IMR-90 (cell line): Measurements from ENCODE around the gene NEO1. TPM values are rescaled to one million over a fixed set of nuclear protein-coding genes. Genes with fewer than 3 reads are reported as not detected.

Experiments
- ATAC-seq: fragments of 200-7000 bp; cut with Tn5 transposase; 2 replicates; pipeline ENCODE4 v1.9.1; 2020; ENCODE audit warnings: low read depth, mild to moderate bottlenecking, moderate library complexity
- BruUV-seq: library from RNA; stranded (reverse); fragments of 400-500 nt; replicated peaks from 2 replicates; lab custom pipeline; 2021; lab: Mats Ljungman, UMichigan
- CTCF ChIA-PET: fragments of 300-600 bp; formaldehyde crosslinking; extraction: SDS; loops from one replicate; lab custom pipeline; 2021; ENCODE audit warnings: antibody characterized with exemption; lab: Yijun Ruan, JAX
- POLR2A ChIA-PET: fragments of 300-600 bp; sonication (Branson Sonifier 250); formaldehyde crosslinking; loops from one replicate; lab custom pipeline; 2022; ENCODE audit warnings: antibody characterized with exemption; ENCODE audit not compliant: unreplicated experiment; lab: Charles Lee
- DNase-seq: peaks from one replicate; pipeline ENCODE4 v3.0.0; 2013
- H2AFZ ChIP-seq: replicated peaks from 2 replicates; pipeline ENCODE3; 2013; ENCODE audit warnings: low read length, mild to moderate bottlenecking; ENCODE audit not compliant: poor library complexity
- H2AK5ac ChIP-seq: 2 replicates; pipeline ENCODE4 v1.6.1; 2013; ENCODE audit warnings: low read depth, low read length, inconsistent platforms
- H2AK9ac ChIP-seq: replicated peaks from 2 replicates; pipeline ENCODE3; 2013; ENCODE audit warnings: mild to moderate bottlenecking, low read depth, low read length, moderate library complexity; ENCODE audit not compliant: poor library complexity
- H2BK120ac ChIP-seq: 2 replicates; pipeline ENCODE4 v1.6.1; 2013; ENCODE audit warnings: low read depth, low read length, inconsistent platforms
- H2BK15ac ChIP-seq: 3 replicates; pipeline ENCODE4 v1.6.1; 2013; ENCODE audit warnings: low read depth, low read length, inconsistent platforms
- H2BK20ac ChIP-seq: 2 replicates; pipeline ENCODE4 v1.6.1; 2013; ENCODE audit warnings: low read depth, mild to moderate bottlenecking, inconsistent platforms, low read length, moderate library complexity
- H2BK5ac ChIP-seq: 2 replicates; pipeline ENCODE4 v1.6.1; 2013; ENCODE audit warnings: mild to moderate bottlenecking, low read depth, low read length, inconsistent platforms; ENCODE audit not compliant: poor library complexity, severe bottlenecking
- H3K14ac ChIP-seq: replicated peaks from 2 replicates; pipeline ENCODE4 v1.6.1; 2013; ENCODE audit warnings: low read depth, low read length, inconsistent platforms
- H3K18ac ChIP-seq: 2 replicates; pipeline ENCODE4 v1.6.1; 2013; ENCODE audit warnings: low read depth, low read length, control low read depth
- H3K23ac ChIP-seq: 2 replicates; pipeline ENCODE4 v1.6.1; 2013; ENCODE audit warnings: low read depth, low read length, inconsistent platforms
- H3K27ac ChIP-seq: 2 replicates; pipeline ENCODE4 v1.5.1; 2013; ENCODE audit warnings: mild to moderate bottlenecking, control low read depth, low read length; ENCODE audit not compliant: insufficient read depth
- H3K27me3 ChIP-seq: 2 replicates; pipeline ENCODE4 v1.6.1; 2013; ENCODE audit warnings: low read length; ENCODE audit not compliant: control insufficient read depth, insufficient read depth
- H3K36me3 ChIP-seq: 2 replicates; pipeline ENCODE4 v1.6.1; 2013; ENCODE audit warnings: low read length, mixed read lengths; ENCODE audit not compliant: control insufficient read depth, insufficient read depth
- H3K4ac ChIP-seq: 2 replicates; pipeline ENCODE4 v1.6.1; 2013; ENCODE audit warnings: low read depth, low read length, inconsistent platforms
- H3K4me1 ChIP-seq: 2 replicates; pipeline ENCODE4 v1.6.1; 2013; ENCODE audit warnings: low read length, mixed read lengths; ENCODE audit not compliant: control insufficient read depth, insufficient read depth
- H3K4me2 ChIP-seq: 2 replicates; pipeline ENCODE4 v1.6.1; 2013; ENCODE audit warnings: low read depth, mild to moderate bottlenecking, control low read depth, low read length, moderate library complexity
- H3K4me3 ChIP-seq: 2 replicates; pipeline ENCODE4 v1.5.1; 2013; ENCODE audit warnings: low read depth, mild to moderate bottlenecking, control low read depth, low read length, moderate library complexity; ENCODE audit not compliant: insufficient read depth
- H3K56ac ChIP-seq: 2 replicates; pipeline ENCODE4 v1.6.1; 2013; ENCODE audit warnings: low read length, inconsistent platforms; ENCODE audit not compliant: insufficient read depth; ENCODE audit errors: extremely low read depth
- H3K79me1 ChIP-seq, 2 experiments: 2 replicates each; pipeline ENCODE4 v1.6.1; 2013; ENCODE audit warnings: low read length in 2 of 2, inconsistent platforms in 1 of 2, low read depth in 1 of 2
- H3K9ac ChIP-seq: 2 replicates; pipeline ENCODE4 v1.6.1; 2013; ENCODE audit warnings: low read depth, low read length, control low read depth
- H3K9me1 ChIP-seq: 2 replicates; pipeline ENCODE4 v1.6.1; 2013; ENCODE audit warnings: low read length, inconsistent platforms; ENCODE audit not compliant: insufficient read depth
- H3K9me3 ChIP-seq: 2 replicates; pipeline ENCODE4 v1.6.1; 2013; ENCODE audit warnings: low read length; ENCODE audit not compliant: control insufficient read depth, insufficient read depth
- H4K20me1 ChIP-seq: 2 replicates; pipeline ENCODE4 v1.6.1; 2013; ENCODE audit warnings: low read length, inconsistent platforms; ENCODE audit not compliant: insufficient read depth
- H4K5ac ChIP-seq: 2 replicates; pipeline ENCODE4 v1.6.1; 2013; ENCODE audit warnings: mild to moderate bottlenecking, low read depth, low read length, control low read depth
- H4K8ac ChIP-seq, 2 experiments: 2 replicates each; pipeline ENCODE4 v1.6.1; 2013; ENCODE audit warnings: low read depth in 2 of 2, low read length in 2 of 2, control low read depth in 1 of 2, inconsistent platforms in 1 of 2
- H4K91ac ChIP-seq: 2 replicates; pipeline ENCODE4 v1.6.1; 2013; ENCODE audit warnings: low read depth, low read length, inconsistent platforms; ENCODE audit not compliant: insufficient read depth
- BHLHE40 ChIP-seq: fragments of 150-350 bp; IDR thresholded peaks from 2 replicates; pipeline ENCODE4 v1.6.1; 2016; ENCODE audit warnings: mild to moderate bottlenecking, low read depth, low read length
- CEBPB ChIP-seq: IDR thresholded peaks from 2 replicates; pipeline ENCODE4 v1.6.1; 2012; ENCODE audit warnings: low read depth, low read length, improper control_type of control experiment
- CHD1 ChIP-seq: IDR thresholded peaks from 2 replicates; pipeline ENCODE4 v1.6.1; 2012; ENCODE audit warnings: low read depth, low read length, improper control_type of control experiment
- FOS ChIP-seq: fragments of 150-350 bp; IDR thresholded peaks from 2 replicates; pipeline ENCODE4 v1.6.1; 2016; ENCODE audit warnings: low read depth, low read length
- MXI1 ChIP-seq: IDR thresholded peaks from 2 replicates; pipeline ENCODE4 v1.6.1; 2012; ENCODE audit warnings: low read depth, mild to moderate bottlenecking, low read length, moderate library complexity, borderline replicate concordance
- RCOR1 ChIP-seq: IDR thresholded peaks from 2 replicates; pipeline ENCODE4 v1.6.1; 2012; ENCODE audit warnings: mild to moderate bottlenecking, low read length, improper control_type of control experiment; ENCODE audit not compliant: insufficient replicate concordance
- RFX5 ChIP-seq: IDR thresholded peaks from 2 replicates; pipeline ENCODE4 v1.8.0; 2012; ENCODE audit warnings: low read depth, mild to moderate bottlenecking, low read length, moderate library complexity
- WGBS, 2 experiments: methylation state at CpG; one replicate each; pipeline versions ENCODE4 v1.1.5 to v1.1.7; 2013; ENCODE audit warnings: missing lambda C conversion rate in 2 of 2; ENCODE audit not compliant: insufficient read length in 1 of 2; ENCODE audit errors: extremely low coverage in 2 of 2; 5-methylcytosine and 5-hydroxymethylcytosine counted together
- dilution Hi-C: fragments of 300-500 bp; cut with HindIII; formaldehyde crosslinking; loops from one replicate; pipeline ENCODE4 v1.14.3; 2018; ENCODE audit warnings: low sequenced_read_pairs; ENCODE audit not compliant: unreplicated experiment
- in situ Hi-C: fragments of 300-500 bp; cut with MboI; formaldehyde crosslinking; loops from 3 replicates; pipeline ENCODE4 v1.14.3; 2019; ENCODE audit warnings: low sequenced_read_pairs, inconsistent platforms, mixed read lengths
- intact Hi-C: fragments of 100-400 bp; cut with micrococcal nuclease; formaldehyde crosslinking; loops from 2 replicates; pipeline ENCODE4 v1.10.0; 2022
- polyA plus RNA-seq, 3 experiments: library from polyadenylated mRNA; depleted of rRNA; stranded (reverse); fragments of >200 nt; gene quantifications; 2 replicates each; pipeline ENCODE4 v1.2.3, GENCODE V29; 2012; ENCODE audit warnings: low replicate concordance in 1 of 3
- total RNA-seq: library from RNA; depleted of rRNA; stranded (reverse); fragments of >200 nt; gene quantifications from 2 replicates; pipeline ENCODE4 v1.2.3, GENCODE V29; 2012
- TF ChIP-seq, protein P1 (sequence below): fragments of 150-350 bp; IDR thresholded peaks from 2 replicates; pipeline ENCODE4 v1.6.1; 2017; ENCODE audit warnings: mild to moderate bottlenecking, antibody characterized with exemption, low read length, low read depth
- TF ChIP-seq, protein P2 (sequence below): fragments of 150-350 bp; IDR thresholded peaks from 2 replicates; pipeline ENCODE4 v1.6.1; 2016; ENCODE audit warnings: low read depth, mild to moderate bottlenecking, low read length, moderate library complexity, borderline replicate concordance

NEO1 gene
- total and polyA plus RNA-seq, 2 of the 4 experiments (the other 2 are of a cell fraction): 16.3 to 18.5 TPM

DNA sequence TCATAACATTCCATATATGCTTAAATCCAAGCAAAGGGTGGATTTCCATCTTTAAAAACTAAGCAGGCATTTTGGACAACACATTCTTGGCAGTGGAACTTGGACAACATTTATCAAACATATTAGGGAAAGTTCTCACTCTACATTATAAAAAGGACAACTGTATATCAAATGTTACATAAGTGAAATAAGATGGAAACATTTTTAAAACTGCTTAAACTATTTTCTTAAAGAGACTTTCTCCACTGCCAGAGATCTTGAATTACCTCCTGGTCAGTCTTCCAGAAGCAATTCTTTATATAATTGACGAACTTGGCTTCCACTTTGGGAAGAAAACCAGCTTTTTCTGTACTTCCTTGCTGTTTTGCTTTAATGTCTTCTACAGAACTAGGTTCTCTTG, 109.3 kb downstream of the NEO1 start:
- CTCF ChIA-PET: no interaction called here
- Histone ChIP-seq H3K79me1 (no peaks in the 10 kb centered on the region; a peak in 1 of 4 replicates), H2AK9ac (no peak overlapping the region), H4K5ac (no peak overlapping the region), H2BK120ac (no peak overlapping the region), H3K4me3 (no peak overlapping the region), H3K27me3 (no peaks in the 10 kb centered on the region), H3K23ac (no peak overlapping the region), H2BK15ac (no peak overlapping the region), H4K91ac (no peak overlapping the region), H3K27ac (no peak overlapping the region), H3K4me1 (no peaks in the 10 kb centered on the region), H3K14ac (no peak overlapping the region), H4K20me1 (no peaks in the 10 kb centered on the region), H3K4me2 (no peak overlapping the region), H2AK5ac (no peak overlapping the region), H3K18ac (no peak overlapping the region), H3K36me3 (no peaks in the 10 kb centered on the region), H3K56ac (no peak overlapping the region), H3K9ac (no peak overlapping the region), H3K9me1 (no peaks in the 10 kb centered on the region; the same call in 1 of the 2 replicates), H2BK20ac (no peak overlapping the region), H2BK5ac (no peak overlapping the region), H4K8ac (no peak overlapping the region), H2AFZ (no peak overlapping the region), H3K9me3 (peaks cover 3% of the 10 kb centered on the region; the same call in 1 of the 2 replicates), H3K4ac (no peak overlapping the region)
- BruUV-seq: no TSS peak
- intact Hi-C loops: no loop called here
- DNase-seq (no peak), ATAC-seq (no peak)
- POLR2A ChIA-PET: no interaction called here
- no CpG with 5 or more reads among the region's 1 CpG for WGBS, 2 experiments
- in situ Hi-C loops: no loop called here
- dilution Hi-C loops: no loop called here
- TF ChIP-seq MXI1 (no peak), RFX5 (no peak), RCOR1 (no peak), CHD1 (no peak), FOS (no peak), CEBPB (no peak), BHLHE40 (no peak)
- TF ChIP-seq, protein P1, sequence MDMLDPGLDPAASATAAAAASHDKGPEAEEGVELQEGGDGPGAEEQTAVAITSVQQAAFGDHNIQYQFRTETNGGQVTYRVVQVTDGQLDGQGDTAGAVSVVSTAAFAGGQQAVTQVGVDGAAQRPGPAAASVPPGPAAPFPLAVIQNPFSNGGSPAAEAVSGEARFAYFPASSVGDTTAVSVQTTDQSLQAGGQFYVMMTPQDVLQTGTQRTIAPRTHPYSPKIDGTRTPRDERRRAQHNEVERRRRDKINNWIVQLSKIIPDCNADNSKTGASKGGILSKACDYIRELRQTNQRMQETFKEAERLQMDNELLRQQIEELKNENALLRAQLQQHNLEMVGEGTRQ: no peak
- TF ChIP-seq, protein P2, sequence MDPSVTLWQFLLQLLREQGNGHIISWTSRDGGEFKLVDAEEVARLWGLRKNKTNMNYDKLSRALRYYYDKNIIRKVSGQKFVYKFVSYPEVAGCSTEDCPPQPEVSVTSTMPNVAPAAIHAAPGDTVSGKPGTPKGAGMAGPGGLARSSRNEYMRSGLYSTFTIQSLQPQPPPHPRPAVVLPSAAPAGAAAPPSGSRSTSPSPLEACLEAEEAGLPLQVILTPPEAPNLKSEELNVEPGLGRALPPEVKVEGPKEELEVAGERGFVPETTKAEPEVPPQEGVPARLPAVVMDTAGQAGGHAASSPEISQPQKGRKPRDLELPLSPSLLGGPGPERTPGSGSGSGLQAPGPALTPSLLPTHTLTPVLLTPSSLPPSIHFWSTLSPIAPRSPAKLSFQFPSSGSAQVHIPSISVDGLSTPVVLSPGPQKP: no peak
